Epithelial cell of prostate (primary cell): Measurements from ENCODE around the gene LPCAT1.
"Not testable (repeated sequence)": the region's sequence is repeated elsewhere in the genome, so short reads cannot be mapped to it uniquely, and the experiment has no call there.

Experiments used
- DNase-seq: peaks from one replicate; pipeline ENCODE4 v3.0.0-alpha.2; 2011; ENCODE audit warnings: low read depth, low spot score
- H3K27ac ChIP-seq: fragments of 450-650 bp; 2 replicates; pipeline ENCODE4 v1.5.1; 2017; ENCODE audit warnings: mild to moderate bottlenecking

Gene LPCAT1

GRCh38 chr5:1512541-1513291 is 11.0 kb downstream of the LPCAT1 start:
- peak overlapping the region; percentile 29 for H3K27ac ChIP-seq

GRCh38 chr5:1511651-1512540 is 11.9 kb downstream of the LPCAT1 start:
- DNase-seq: no peak
- H3K27ac ChIP-seq: peak overlapping the region; percentile 29

More at GRCh38 chr5:1512541-1513291, 11.0 kb downstream of the LPCAT1 start:
- DNase-seq: no peak

GRCh38 chr5:1511048-1511447 is 12.7 kb downstream of the LPCAT1 start:
- no peak for DNase-seq
- no peak overlapping the region for H3K27ac ChIP-seq

- DNase-seq: no peak
These were observed 13.1 kb downstream of the LPCAT1 start for GRCh38 chr5:1510631-1511030.

GRCh38 chr5:1510151-1510561 is 13.6 kb downstream of the LPCAT1 start:
- H3K27ac ChIP-seq: no peak overlapping the region
- no peak for DNase-seq

More at GRCh38 chr5:1510631-1511030, 13.1 kb downstream of the LPCAT1 start:
- H3K27ac ChIP-seq: no peak overlapping the region

GRCh38 chr5:1509346-1510085 is 14.2 kb downstream of the LPCAT1 start:
- DNase-seq: no peak

GRCh38 chr5:1508659-1509290 is 15.0 kb downstream of the LPCAT1 start:
- no peak overlapping the region for H3K27ac ChIP-seq
- no peak for DNase-seq

More at GRCh38 chr5:1509346-1510085, 14.2 kb downstream of the LPCAT1 start:
- no peak overlapping the region for H3K27ac ChIP-seq

- no peak for DNase-seq
- no peak overlapping the region for H3K27ac ChIP-seq
These were observed 15.7 kb downstream of the LPCAT1 start for GRCh38 chr5:1507961-1508658.

GRCh38 chr5:1507457-1507856 is 16.3 kb downstream of the LPCAT1 start:
- no peak for DNase-seq
- H3K27ac ChIP-seq: no peak overlapping the region

- no peak overlapping the region for H3K27ac ChIP-seq
- DNase-seq: no peak
These were observed 16.8 kb downstream of the LPCAT1 start for GRCh38 chr5:1507014-1507375.

- H3K27ac ChIP-seq: no peak overlapping the region
These were observed 17.3 kb downstream of the LPCAT1 start for GRCh38 chr5:1506242-1507013.

GRCh38 chr5:1505506-1506241 is 18.1 kb downstream of the LPCAT1 start:
- no peak overlapping the region for H3K27ac ChIP-seq
- no peak for DNase-seq

More at GRCh38 chr5:1506242-1507013, 17.3 kb downstream of the LPCAT1 start:
- no peak for DNase-seq

GRCh38 chr5:1505089-1505488 is 18.7 kb downstream of the LPCAT1 start:
- not testable (repeated sequence) for H3K27ac ChIP-seq, DNase-seq

GRCh38 chr5:1504617-1505016 is 19.1 kb downstream of the LPCAT1 start:
- no peak overlapping the region for H3K27ac ChIP-seq
- DNase-seq: no peak

GRCh38 chr5:1504069-1504595 is 19.6 kb downstream of the LPCAT1 start:
- H3K27ac ChIP-seq: no peak overlapping the region
- no peak for DNase-seq

GRCh38 chr5:1503241-1504068 is 20.3 kb downstream of the LPCAT1 start:
- no peak for DNase-seq
- no peak overlapping the region for H3K27ac ChIP-seq

GRCh38 chr5:1502737-1503120 is 21.0 kb downstream of the LPCAT1 start:
- no peak for DNase-seq
- no peak overlapping the region for H3K27ac ChIP-seq
